Effector memory CD8-positive, alpha-beta T cell (primary cell): ENCODE data around the gene CTSZ.
"Not testable (repeated sequence)": the region's sequence is repeated elsewhere in the genome, so short reads cannot be mapped to it uniquely, and the experiment has no call there.

Source experiments
- ATAC-seq: fragments of 150-1000 bp; cut with Tn5 transposase; replicated peaks from 2 replicates; pipeline ENCODE4 v1.10.0; 2021; ENCODE audit warnings: mild to moderate bottlenecking, moderate library complexity
- DNase-seq, 3 experiments: peaks; one replicate each; pipeline ENCODE4 v3.0.0; 2021
- H3K27ac Mint-ChIP-seq, 2 donors: one replicate each; pipeline ENCODE4 v1.8.0; 2022; ENCODE audit warnings: mild to moderate bottlenecking in 2 of 2, mixed read lengths in 2 of 2, moderate library complexity in 2 of 2
- H3K27me3 Mint-ChIP-seq, 2 donors: one replicate each; pipeline ENCODE4 v1.8.0; 2022; ENCODE audit warnings: mixed read lengths in 2 of 2
- H3K36me3 Mint-ChIP-seq: one replicate; pipeline ENCODE4 v1.8.0; 2022; ENCODE audit warnings: mild to moderate bottlenecking, moderate library complexity, mixed read lengths; ENCODE audit not compliant: insufficient read depth
- H3K4me1 Mint-ChIP-seq, 2 donors: one replicate each; pipeline ENCODE4 v1.8.0; 2022; ENCODE audit warnings: low read depth in 2 of 2, mixed read lengths in 2 of 2
- H3K4me3 Mint-ChIP-seq, 2 donors: one replicate each; pipeline ENCODE4 v1.8.0; 2022; ENCODE audit warnings: mild to moderate bottlenecking in 2 of 2, mixed read lengths in 2 of 2, moderate library complexity in 2 of 2
- H3K9me3 Mint-ChIP-seq, 2 donors: one replicate each; pipeline ENCODE4 v1.8.0; 2022; ENCODE audit warnings: mixed read lengths in 2 of 2

The CTSZ gene

GRCh38 chr20:59015411-59015810, 8.4 kb upstream of the CTSZ start:
- ATAC-seq: no peak
- Mint-ChIP-seq H3K27me3 (no peaks in the 10 kb centered on the region), H3K9me3 (no peaks in the 10 kb centered on the region), H3K4me3 (no peak overlapping the region), H3K36me3 (no peaks in the 10 kb centered on the region), H3K4me1 (peaks cover 30 to 42% of the 10 kb centered on the region in 2 donors), H3K27ac (no peak overlapping the region)
- DNase-seq: no peak

- DNase-seq (no peak), ATAC-seq (no peak)
- Mint-ChIP-seq H3K9me3 (no peaks in the 10 kb centered on the region), H3K4me1 (peaks cover 30 to 42% of the 10 kb centered on the region in 2 donors), H3K4me3 (no peak overlapping the region), H3K27ac (peak overlapping the region in 1 of 2 donors; percentile 87), H3K27me3 (no peaks in the 10 kb centered on the region), H3K36me3 (no peaks in the 10 kb centered on the region)
Measured at GRCh38 chr20:59014680-59015389, 7.8 kb upstream of the CTSZ start.

DNA sequence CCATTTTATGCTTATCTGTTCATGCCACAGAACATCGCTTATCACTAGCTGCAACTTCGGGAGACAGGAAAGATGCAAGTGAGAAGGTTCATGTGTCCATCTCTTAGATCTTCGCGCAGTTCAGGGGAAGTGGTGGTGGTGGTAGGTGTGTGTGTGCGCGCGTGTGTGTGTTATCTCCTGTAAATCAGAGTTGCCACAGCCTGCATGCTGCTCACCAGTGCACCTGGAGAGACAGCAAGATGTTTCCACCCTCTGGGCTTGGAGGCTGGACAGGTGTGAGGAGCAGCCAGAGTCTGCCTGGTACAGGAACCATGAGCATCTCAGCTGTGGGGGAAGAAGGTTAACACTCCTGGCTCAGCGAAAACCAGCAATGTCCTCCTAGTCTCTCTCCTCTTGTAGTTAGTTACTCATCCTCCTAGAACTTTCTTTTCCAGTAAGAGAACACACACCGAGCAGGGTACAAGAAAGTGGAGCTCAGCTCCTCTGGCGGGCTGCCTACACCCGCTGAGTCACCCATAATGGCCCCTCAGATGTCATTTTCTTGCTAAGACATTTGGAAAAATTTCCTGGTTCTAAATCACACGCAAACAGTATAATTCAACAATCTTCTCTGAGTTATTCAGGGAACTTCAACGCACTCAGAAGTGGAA, 7.0 kb upstream of the CTSZ start:
- no peaks in the 10 kb centered on the region for H3K9me3 Mint-ChIP-seq
- peak overlapping the region; percentile 39 to 51 for H3K4me3 Mint-ChIP-seq
- H3K36me3 Mint-ChIP-seq: no peaks in the 10 kb centered on the region
- H3K4me1 Mint-ChIP-seq: peaks cover 30 to 42% of the 10 kb centered on the region in 2 donors
- DNase-seq (peak; percentile 14 to 22 (median 19)), ATAC-seq (peak; percentile 91)
- H3K27ac Mint-ChIP-seq: peak overlapping the region; percentile 61 to 87
- H3K27me3 Mint-ChIP-seq: no peaks in the 10 kb centered on the region

- Mint-ChIP-seq H3K4me1 (peaks cover 30 to 42% of the 10 kb centered on the region in 2 donors), H3K27ac (peak overlapping the region; percentile 61 to 87), H3K4me3 (peak overlapping the region; percentile 39 to 51), H3K9me3 (no peaks in the 10 kb centered on the region), H3K36me3 (no peaks in the 10 kb centered on the region), H3K27me3 (no peaks in the 10 kb centered on the region)
- DNase-seq (no peak), ATAC-seq (no peak)
Measured at GRCh38 chr20:59013031-59013951, 6.2 kb upstream of the CTSZ start.

DNA sequence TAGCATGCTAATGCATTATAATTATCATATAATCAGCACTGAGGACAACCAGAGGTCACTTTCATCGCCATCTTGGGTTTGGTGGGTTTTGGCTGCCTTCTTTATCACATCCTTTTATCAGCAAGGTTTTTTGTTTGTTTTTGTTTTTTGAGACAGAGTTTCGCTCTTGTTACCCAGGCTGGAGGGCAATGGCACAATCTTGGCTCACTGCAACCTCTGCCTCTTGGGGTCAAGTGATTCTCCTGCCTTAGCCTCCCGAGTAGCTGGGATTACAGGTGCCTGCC, 4.8 kb upstream of the CTSZ start:
- H3K4me1 Mint-ChIP-seq: peaks cover 26 to 35% of the 10 kb centered on the region in 2 donors
- H3K4me3 Mint-ChIP-seq, H3K27me3 Mint-ChIP-seq, DNase-seq, ATAC-seq, H3K27ac Mint-ChIP-seq, H3K36me3 Mint-ChIP-seq, H3K9me3 Mint-ChIP-seq: not testable (repeated sequence)

- no peaks in the 10 kb centered on the region for H3K27me3 Mint-ChIP-seq
- H3K36me3 Mint-ChIP-seq: no peaks in the 10 kb centered on the region
- DNase-seq (no peak), ATAC-seq (no peak)
- no peak overlapping the region for H3K4me3 Mint-ChIP-seq
- no peak overlapping the region for H3K27ac Mint-ChIP-seq
- no peaks in the 10 kb centered on the region for H3K9me3 Mint-ChIP-seq
- H3K4me1 Mint-ChIP-seq: peaks cover 20 to 32% of the 10 kb centered on the region in 2 donors
Measured at GRCh38 chr20:59010995-59011873, 4.2 kb upstream of the CTSZ start.

GRCh38 chr20:59010321-59010994, 3.4 kb upstream of the CTSZ start:
- no peaks in the 10 kb centered on the region for H3K27me3 Mint-ChIP-seq
- no peaks in the 10 kb centered on the region for H3K9me3 Mint-ChIP-seq
- ATAC-seq: no peak
- DNase-seq: no peak
- peaks cover 25 to 36% of the 10 kb centered on the region in 2 donors for H3K4me1 Mint-ChIP-seq
- no peak overlapping the region for H3K4me3 Mint-ChIP-seq
- no peaks in the 10 kb centered on the region for H3K36me3 Mint-ChIP-seq
- H3K27ac Mint-ChIP-seq: peak overlapping the region in 1 of 2 donors; percentile 59

- Mint-ChIP-seq H3K27me3 (no peaks in the 10 kb centered on the region), H3K27ac (no peak overlapping the region), H3K4me1 (peaks cover 31 to 40% of the 10 kb centered on the region in 2 donors), H3K36me3 (peaks cover 4% of the 10 kb centered on the region), H3K9me3 (no peaks in the 10 kb centered on the region), H3K4me3 (peak overlapping the region in 1 of 2 donors; percentile 86)
- DNase-seq (no peak), ATAC-seq (no peak)
Measured at GRCh38 chr20:59008715-59009336, 1.8 kb upstream of the CTSZ start.

- H3K27ac Mint-ChIP-seq: peak overlapping the region in 1 of 2 donors; percentile 83
- no peaks in the 10 kb centered on the region for H3K27me3 Mint-ChIP-seq
- H3K4me1 Mint-ChIP-seq: peaks cover 28 to 36% of the 10 kb centered on the region in 2 donors
- DNase-seq: no peak
- peak overlapping the region; percentile 80 to 86 for H3K4me3 Mint-ChIP-seq
- H3K36me3 Mint-ChIP-seq: peaks cover 4% of the 10 kb centered on the region
- ATAC-seq: no peak
- no peaks in the 10 kb centered on the region for H3K9me3 Mint-ChIP-seq
Measured at GRCh38 chr20:59007665-59008511, 834 bp upstream of the CTSZ start.

DNA sequence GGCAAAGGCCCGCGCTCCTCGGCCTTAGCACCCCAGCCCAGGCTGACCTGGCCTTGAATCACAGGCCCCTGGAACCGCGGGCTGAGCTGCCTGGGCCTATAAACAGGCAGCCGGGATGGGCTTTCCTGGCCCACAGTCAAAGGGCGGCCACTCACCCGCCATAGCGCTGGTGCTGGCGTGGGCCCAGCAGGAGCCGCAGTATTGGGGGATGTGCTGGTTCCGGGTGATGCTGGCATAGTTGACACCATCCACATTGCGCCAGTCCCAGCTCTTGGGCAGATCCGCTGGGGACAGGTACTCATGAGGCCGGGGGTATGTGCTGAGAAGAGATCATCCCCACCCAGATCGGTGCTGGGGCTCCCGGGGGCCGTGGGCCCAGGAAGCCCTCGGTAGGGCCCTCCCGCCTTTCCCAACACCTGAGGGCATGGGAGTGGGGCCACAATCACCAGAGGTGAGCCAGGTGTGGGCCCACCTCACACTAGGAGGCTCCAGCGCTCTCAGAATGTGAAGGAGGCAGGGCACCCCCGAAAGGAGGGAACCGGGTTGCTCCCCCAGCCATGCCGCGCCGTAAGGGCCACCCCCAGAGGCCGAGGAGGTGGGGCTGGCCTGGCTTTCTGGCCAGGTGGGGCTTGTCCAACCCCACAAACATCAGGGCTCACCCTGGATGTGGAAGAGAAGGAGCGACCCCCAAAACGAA, 739 bp downstream of the CTSZ start:
- DNase-seq (no peak), ATAC-seq (no peak)
- Mint-ChIP-seq H3K4me3 (peak overlapping the region; percentile 82), H3K27ac (peak overlapping the region; percentile 86 to 97), H3K27me3 (no peaks in the 10 kb centered on the region), H3K9me3 (no peaks in the 10 kb centered on the region), H3K4me1 (peaks cover 35% of the 10 kb centered on the region in 2 donors), H3K36me3 (peaks cover 8% of the 10 kb centered on the region)

DNA sequence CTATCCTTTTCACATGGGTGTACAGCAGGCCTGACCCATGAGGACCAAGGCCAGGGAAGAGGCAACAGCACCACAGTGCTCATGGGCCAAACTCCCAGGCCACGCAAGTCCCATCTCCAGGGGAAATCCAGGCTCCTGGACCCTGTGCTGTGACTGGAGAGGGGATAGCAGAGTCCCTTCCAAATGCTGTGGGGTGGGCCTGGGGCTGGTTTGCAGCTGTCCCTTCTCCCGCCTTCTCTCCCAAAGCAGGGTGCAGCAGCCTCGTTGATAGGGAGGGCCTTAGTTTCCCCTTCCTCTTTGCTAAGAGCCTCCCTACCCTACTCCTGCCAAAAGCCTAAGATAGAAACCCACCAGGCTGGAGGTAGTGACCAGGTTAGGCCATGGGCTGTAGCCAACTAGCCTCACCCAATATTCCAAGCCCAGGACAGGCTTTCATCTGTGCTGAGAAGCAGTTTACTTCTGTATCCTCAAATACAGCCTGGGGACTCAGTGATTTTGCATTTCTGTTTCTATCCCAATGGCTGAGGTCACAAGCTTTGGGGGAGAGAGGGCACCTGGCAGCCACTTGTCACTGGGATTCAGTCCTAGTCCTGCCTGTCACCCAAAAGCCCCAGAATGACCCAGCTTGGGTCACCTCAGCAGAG, 1.4 kb downstream of the CTSZ start:
- H3K36me3 Mint-ChIP-seq: peaks cover 8% of the 10 kb centered on the region
- no peak for DNase-seq
- no peaks in the 10 kb centered on the region for H3K9me3 Mint-ChIP-seq
- H3K4me3 Mint-ChIP-seq: peak overlapping the region; percentile 82
- peaks cover 33 to 35% of the 10 kb centered on the region in 2 donors for H3K4me1 Mint-ChIP-seq
- no peaks in the 10 kb centered on the region for H3K27me3 Mint-ChIP-seq
- peak overlapping the region; percentile 93 to 97 for H3K27ac Mint-ChIP-seq
- ATAC-seq: no peak
